Hematopoietic multipotent progenitor cell treated with erythropoietin and hydrocortisone succinate and interleukin-3 and kit ligand, for 4 days (in vitro differentiated cells): Measurements from ENCODE around the gene ME3.
A peak's percentile ranks its signal among the peaks of the same experiment; 100 is the strongest.
"Not testable (repeated sequence)": the region's sequence is repeated elsewhere in the genome, so short reads cannot be mapped to it uniquely, and the experiment has no call there.

Experiments used
- DNase-seq: peaks from one replicate; pipeline ENCODE4 v3.0.0-alpha.2; 2015

Gene ME3

GRCh38 chr11:86660736-86661135 lies 11.7 kb downstream of the ME3 start:
- DNase-seq: no peak

- no peak for DNase-seq
These were observed 12.3 kb downstream of the ME3 start for GRCh38 chr11:86660088-86660487.

GRCh38 chr11:86658534-86658933 lies 13.9 kb downstream of the ME3 start:
- DNase-seq: no peak

GRCh38 chr11:86645212-86645611 lies 27.2 kb downstream of the ME3 start:
- not testable (repeated sequence) for DNase-seq

GRCh38 chr11:86644291-86644690 lies 28.1 kb downstream of the ME3 start:
- no peak for DNase-seq

GRCh38 chr11:86641537-86642261 lies 30.7 kb downstream of the ME3 start:
- no peak for DNase-seq

- DNase-seq: no peak
These were observed 33.3 kb downstream of the ME3 start for GRCh38 chr11:86639137-86639536.

- DNase-seq: no peak
These were observed 33.7 kb downstream of the ME3 start for GRCh38 chr11:86638673-86639072.

- DNase-seq: peak; percentile 64
These were observed 34.4 kb downstream of the ME3 start for GRCh38 chr11:86637988-86638387.

GRCh38 chr11:86636275-86636674 lies 36.1 kb downstream of the ME3 start:
- DNase-seq: no peak

GRCh38 chr11:86632499-86633269 lies 39.7 kb downstream of the ME3 start:
- peak; percentile 77 for DNase-seq

GRCh38 chr11:86630229-86630981 lies 42.0 kb downstream of the ME3 start:
- no peak for DNase-seq

GRCh38 chr11:86629045-86629706 lies 43.2 kb downstream of the ME3 start:
- DNase-seq: no peak

GRCh38 chr11:86627776-86628455 lies 44.5 kb downstream of the ME3 start:
- DNase-seq: no peak

- DNase-seq: peak; percentile 37
These were observed 46.4 kb downstream of the ME3 start for GRCh38 chr11:86625981-86626380.

GRCh38 chr11:86625544-86625943 lies 46.9 kb downstream of the ME3 start:
- DNase-seq: no peak

- no peak for DNase-seq
These were observed 48.0 kb downstream of the ME3 start for GRCh38 chr11:86624366-86624765.

GRCh38 chr11:86623736-86624135 lies 48.7 kb downstream of the ME3 start:
- DNase-seq: no peak

GRCh38 chr11:86623041-86623621 lies 49.3 kb downstream of the ME3 start:
- DNase-seq: no peak

GRCh38 chr11:86621854-86622253 lies 50.6 kb downstream of the ME3 start:
- no peak for DNase-seq

GRCh38 chr11:86620891-86621521 lies 51.4 kb downstream of the ME3 start:
- no peak for DNase-seq

GRCh38 chr11:86619428-86619827 lies 53.0 kb downstream of the ME3 start:
- not testable (repeated sequence) for DNase-seq
